NCI-H774 (cell line): ENCODE measurements around the gene RBM44.
"Not testable (repeated sequence)": the region's sequence is repeated elsewhere in the genome, so short reads cannot be mapped to it uniquely, and the experiment has no call there.

Source experiments
- DNase-seq: peaks from one replicate; lab custom pipeline; 2025; lab: John Stamatoyannopoulos, UW

RBM44 gene

GRCh38 chr2:237783678-237784077 lies 14.9 kb upstream of the RBM44 start:
- not testable (repeated sequence) for DNase-seq

- no peak for DNase-seq
Observed at GRCh38 chr2:237786936-237787335, 11.6 kb upstream of the RBM44 start.

DNA sequence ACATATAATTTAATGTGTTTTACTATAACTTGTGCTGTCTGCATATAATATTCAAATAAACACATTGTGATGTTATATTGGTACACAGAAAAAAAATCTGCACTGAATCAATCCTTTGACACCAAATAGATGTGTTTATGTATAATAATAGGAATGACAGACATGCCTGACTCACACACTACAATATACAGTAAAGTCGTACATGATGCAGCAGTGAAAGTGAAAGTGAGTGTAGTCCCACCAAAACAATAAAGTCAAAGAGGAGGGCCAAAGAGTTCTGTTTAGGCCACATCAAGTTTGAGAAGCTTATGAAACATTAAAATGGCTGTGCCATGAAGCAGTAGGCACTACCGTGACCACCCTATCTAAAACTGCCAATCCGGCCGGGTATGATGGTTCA lies 8.2 kb upstream of the RBM44 start:
- no peak for DNase-seq

DNA sequence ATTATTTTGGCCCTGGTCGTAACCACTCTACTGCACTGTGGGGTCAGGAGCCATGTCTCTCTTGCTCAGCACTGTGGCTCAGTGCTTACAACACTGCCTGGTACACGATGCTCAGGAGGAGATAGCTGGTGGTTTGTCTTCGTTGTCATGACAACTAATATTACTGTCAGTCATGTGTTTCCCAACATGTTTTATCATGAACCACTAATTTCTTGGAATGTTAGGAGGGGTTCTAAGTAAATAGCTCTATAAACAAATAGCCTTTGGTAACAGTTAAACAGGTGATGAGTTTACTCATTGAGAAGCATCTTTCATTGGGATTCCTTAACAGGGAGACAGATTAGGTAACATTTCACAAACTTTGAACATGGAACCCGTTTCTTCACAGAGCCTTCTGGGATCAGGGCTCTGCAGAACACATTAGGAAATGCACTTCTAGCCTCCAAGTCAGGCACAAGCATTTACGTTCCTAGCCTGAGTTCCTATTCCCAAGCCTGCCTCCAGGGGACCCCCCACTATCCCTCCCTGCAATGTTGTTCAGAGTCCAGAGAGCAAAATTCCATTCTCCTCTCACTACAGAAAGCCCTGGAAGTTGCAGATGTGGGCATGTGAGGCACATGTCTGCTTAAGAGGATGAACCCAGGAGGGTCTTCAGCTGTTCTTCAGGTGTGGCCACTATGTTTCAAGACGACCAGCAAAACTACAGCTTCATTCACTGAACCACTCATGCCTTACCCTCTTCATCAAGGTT lies 6.4 kb upstream of the RBM44 start:
- no peak for DNase-seq

DNA sequence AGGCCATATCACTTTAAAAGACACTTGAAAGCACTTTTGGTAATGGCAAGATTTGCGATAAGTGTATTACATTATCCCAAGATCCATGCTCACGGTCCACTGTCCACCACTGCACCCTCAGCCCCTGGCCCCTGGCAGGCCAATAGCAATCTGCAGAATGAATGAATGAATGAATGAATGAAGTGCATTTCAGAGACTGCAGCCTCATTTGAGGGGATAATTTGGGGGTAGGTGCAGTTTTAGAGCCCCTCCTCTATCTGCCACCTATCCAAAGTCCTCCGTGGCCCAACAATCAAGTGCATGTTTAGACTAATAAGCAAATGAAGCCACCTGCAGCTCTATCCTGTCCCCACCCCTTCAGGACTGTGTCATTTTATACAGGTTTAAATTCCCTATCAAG lies 1.3 kb upstream of the RBM44 start:
- no peak for DNase-seq

DNA sequence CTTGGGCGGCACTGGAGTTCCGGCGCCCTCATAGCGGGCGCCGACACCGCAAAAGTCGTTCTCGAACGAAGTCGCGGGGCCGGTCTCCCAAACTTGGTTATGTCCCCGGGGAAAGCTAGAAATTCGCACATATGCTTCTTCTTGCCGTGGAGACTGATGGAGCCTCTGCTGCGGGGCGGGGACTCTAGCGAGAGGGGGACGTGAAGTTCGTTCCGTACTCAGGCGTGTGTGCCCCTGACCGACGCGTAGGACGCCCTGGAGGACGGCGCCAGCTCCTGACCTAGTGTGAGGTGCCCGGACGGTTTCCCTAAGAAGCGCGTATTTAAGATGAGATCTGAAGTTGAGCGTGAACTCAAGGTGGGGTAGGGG lies 465 bp downstream of the RBM44 start:
- no peak for DNase-seq

DNA sequence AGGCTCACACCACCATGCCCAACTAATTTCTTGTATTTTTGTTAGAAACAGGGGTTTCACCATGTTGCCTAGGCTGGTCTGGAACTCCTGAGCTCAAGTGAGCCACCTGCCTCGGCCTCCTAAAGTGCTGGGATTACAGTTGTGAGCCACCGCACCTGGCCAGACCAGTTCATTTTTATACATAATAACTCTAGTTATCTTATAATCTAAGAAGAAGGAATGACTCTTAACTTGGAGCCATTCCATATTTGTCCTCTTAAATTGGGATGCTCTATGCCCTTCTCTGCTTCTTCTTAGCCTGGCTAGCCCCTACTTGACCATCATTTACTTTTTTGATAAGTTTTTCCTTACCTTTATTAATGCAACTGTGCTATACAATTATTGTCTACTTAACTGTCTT lies 2.9 kb downstream of the RBM44 start:
- no peak for DNase-seq

DNA sequence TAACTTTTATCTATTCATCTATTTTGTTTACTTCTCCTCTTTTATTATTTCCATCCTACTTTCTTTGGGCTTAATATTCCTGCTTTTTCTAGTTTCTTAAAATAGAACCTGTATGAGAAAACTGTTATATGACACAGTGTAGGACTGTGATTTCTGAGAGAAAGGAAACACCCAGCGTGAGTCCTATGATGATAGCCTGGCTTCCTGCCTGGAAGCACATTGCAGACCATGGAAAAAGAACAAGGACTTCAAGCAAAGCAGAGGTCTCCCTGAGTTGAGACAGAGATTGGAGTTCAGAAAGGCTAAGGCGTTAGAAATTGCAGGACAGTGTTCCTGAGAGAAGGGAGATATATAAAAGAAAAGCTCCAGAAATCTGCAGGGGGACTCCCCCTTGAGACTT lies 7.8 kb downstream of the RBM44 start:
- no peak for DNase-seq

DNA sequence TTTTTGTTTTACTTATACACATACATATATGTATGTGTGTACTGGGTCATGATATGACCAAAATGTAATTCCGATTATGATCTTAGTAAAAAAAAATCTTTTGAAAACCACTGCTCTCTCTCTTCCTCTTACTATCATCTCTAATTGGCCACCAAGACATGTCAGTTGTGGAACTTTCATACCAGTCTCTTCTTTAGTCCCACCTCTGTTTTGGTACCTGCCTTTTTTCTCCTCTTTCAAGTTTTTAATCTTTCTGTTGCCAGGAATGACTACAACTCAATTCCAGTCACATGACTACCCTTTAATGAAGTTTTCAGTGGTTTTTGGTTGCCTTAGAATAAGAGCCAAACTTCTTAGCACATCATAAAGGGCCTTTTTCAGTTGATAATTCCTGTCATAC lies 17.1 kb downstream of the RBM44 start:
- DNase-seq, result no peak

GRCh38 chr2:237816531-237816930 lies 18.0 kb downstream of the RBM44 start:
- DNase-seq, result no peak

GRCh38 chr2:237818066-237818473 lies 19.5 kb downstream of the RBM44 start:
- no peak for DNase-seq

- no peak for DNase-seq
Observed at GRCh38 chr2:237819231-237819630, 20.7 kb downstream of the RBM44 start.

DNA sequence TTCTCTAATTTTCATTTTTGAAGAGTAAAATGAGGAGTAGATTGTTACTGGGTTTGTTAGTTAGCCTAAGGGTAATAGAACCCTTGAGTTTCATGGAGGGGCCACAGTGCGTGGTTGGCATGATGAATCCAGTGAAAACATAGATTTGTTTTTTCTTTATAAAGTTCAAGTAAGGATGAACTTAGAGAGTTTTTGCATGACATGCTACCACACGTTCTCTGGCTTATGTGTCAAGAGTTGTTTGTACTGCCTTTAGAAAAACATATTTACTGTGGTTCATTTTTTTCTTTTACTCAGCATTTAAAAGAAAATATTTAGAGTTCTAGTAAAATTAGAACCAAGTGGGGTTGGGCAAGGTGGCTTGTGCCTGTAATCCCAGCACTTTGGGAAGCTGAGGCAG lies 21.8 kb downstream of the RBM44 start:
- no peak for DNase-seq

GRCh38 chr2:237823544-237823943 lies 25.0 kb downstream of the RBM44 start:
- no peak for DNase-seq

DNA sequence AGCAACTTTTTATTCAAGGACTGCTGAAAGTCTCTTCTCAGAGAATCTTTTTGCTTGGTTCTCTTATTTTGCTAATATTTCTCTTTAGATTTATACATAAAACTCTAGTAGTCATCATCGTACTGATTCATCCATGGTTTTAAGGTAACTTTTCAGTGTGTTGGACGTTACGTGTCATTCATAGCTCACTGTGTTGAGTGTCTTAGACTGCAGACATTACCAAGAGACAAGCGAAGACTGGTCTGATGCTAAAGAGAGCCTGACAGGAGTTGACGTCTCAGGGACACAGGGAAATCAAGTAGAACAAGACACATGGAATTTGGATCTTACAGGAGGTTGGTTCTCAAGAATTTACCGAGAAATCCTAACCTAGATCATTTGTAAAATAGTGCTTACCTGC lies 25.5 kb downstream of the RBM44 start:
- DNase-seq, result no peak

GRCh38 chr2:237827421-237827987 lies 28.9 kb downstream of the RBM44 start:
- no peak for DNase-seq

DNA sequence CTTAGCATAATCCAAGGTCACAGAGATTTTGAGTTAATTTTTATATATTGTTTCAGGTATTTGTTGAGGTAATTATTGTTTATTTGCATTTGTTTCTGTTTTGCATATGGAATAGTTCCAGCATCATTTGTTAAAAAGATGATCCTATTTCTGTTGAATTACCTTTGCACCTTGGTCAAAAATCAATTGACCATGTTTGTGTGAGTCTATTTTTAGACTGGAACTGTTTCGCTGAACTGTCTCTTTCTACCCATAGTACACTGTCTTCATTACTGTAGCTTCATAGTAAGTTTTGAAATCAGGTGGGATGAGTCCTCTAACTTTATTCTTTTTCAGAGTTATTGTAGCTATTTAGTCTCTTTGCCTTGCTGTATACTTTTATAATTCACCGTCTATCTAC lies 31.9 kb downstream of the RBM44 start:
- no peak for DNase-seq

DNA sequence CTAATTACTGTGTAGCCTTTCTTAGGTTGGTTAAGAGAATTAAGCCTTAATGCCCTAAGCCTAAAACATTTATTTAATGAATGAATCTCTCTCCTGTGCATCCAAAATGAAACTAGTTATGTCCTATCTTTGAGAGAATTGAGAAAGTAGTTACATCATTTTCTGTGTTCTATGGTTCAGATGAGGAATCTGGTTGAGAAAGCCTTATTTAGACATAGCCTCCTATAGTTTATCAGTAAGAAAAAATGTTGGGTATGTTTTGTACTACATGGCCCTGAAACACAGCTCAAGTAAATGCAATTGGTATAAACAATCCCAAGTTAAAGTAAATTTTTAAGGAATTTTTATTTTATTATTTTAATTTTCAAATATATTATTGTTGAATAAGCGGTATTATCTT lies 35.0 kb downstream of the RBM44 start:
- DNase-seq, result no peak

GRCh38 chr2:237835372-237835771 lies 36.8 kb downstream of the RBM44 start:
- no peak for DNase-seq

DNA sequence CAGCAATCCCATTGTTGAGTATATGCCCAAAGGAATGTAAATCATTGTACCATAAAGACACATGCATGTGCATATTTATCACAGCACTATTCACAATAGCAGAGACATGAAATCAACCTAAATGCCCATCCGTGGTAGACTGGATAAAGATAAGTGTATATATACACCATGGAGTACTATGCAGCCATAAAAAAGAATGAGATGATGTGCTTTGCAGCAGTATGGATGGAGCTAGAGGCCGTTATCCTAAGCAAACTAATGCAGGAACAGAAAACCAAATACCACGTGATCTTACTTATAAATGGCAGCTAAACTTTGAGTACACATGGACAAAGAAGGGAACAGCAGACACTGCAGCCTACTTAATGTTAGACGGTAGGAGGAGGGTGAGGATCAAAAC lies 42.5 kb downstream of the RBM44 start:
- DNase-seq, result no peak

- not testable (repeated sequence) for DNase-seq
Observed at GRCh38 chr2:237848940-237849339, 50.4 kb downstream of the RBM44 start.

GRCh38 chr2:237854295-237854694 lies 55.7 kb downstream of the RBM44 start:
- no peak for DNase-seq

DNA sequence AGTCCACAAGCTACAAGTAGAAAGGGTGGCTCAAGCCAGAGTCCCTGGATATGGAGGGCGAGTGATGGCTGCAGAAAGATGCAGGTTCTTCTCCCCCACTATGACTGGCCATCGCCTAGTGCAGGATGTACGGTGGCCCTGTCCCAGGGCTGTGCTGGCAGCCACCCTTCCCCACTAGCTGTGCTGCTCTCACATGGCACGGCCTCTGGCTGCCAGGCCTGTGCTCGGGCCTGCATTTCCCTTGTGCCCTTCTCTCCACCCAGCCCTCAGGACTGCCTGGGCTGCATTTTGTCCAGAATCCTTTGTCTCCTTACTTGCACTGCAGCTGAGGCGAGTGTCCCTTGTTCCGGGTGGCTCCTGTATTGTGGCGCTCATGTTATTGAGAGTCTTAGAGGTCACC lies 59.2 kb downstream of the RBM44 start:
- no peak for DNase-seq
